Erythroblast (primary cell): Measurements from ENCODE around the gene USP17L10.
"Not testable (repeated sequence)": the region's sequence is repeated elsewhere in the genome, so short reads cannot be mapped to it uniquely, and the experiment has no call there.

Experiments used
- DNase-seq, 2 experiments: peaks; one replicate each; lab custom pipeline; 2025; lab: John Stamatoyannopoulos, UW

Gene USP17L10

DNA sequence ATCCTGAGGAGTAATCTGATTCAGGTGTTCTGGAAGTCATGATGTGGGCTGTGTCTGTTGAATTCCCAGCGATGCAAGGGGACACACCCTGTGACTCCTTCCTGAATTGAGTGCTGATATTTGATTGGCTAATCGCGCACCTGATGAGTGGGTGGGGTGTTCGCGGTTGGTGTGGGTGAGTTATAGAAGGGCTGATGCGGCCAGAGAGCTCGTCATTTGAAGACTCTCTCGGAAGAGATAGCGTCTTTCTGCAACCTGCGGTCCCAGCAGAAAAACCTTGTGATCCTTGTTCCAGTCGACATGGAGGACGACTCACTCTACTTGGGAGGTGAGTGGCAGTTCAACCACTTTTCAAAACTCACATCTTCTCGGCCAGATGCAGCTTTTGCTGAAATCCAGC is at the start of gene USP17L10:
TSS of gene USP17L10 (plus strand) at position 301 of the 400 bp plus-strand sequence. CDS start at position 301, 0 bp downstream.
- not testable (repeated sequence) for DNase-seq

GRCh38 chr4:9165990-9166389 is 44.5 kb upstream of the USP17L10 start:
- not testable (repeated sequence) for DNase-seq

- DNase-seq, result not testable (repeated sequence)
Observed at GRCh38 chr4:9169791-9170459, 40.5 kb upstream of the USP17L10 start, which contains the start of gene FAM90A26. Gene FAM90A26, plus strand, starts transcription at chr4:9170409. Its CDS starts 2,764 bp downstream, at chr4:9173173.

GRCh38 chr4:9214701-9215100 is 4.2 kb downstream of the USP17L10 start:
- DNase-seq, result not testable (repeated sequence)

- DNase-seq, result not testable (repeated sequence)
Observed at GRCh38 chr4:9215105-9215504, 4.6 kb downstream of the USP17L10 start, which contains the start of gene USP17L11. Gene USP17L11, plus strand, starts transcription at chr4:9215405. Its CDS starts 0 bp downstream, at chr4:9215405.

GRCh38 chr4:9219852-9220251 is 9.4 kb downstream of the USP17L10 start, which contains the start of gene USP17L12:
Gene USP17L12, plus strand, starts transcription at chr4:9220152. Its CDS starts 0 bp downstream, at chr4:9220152.
- not testable (repeated sequence) for DNase-seq

DNA sequence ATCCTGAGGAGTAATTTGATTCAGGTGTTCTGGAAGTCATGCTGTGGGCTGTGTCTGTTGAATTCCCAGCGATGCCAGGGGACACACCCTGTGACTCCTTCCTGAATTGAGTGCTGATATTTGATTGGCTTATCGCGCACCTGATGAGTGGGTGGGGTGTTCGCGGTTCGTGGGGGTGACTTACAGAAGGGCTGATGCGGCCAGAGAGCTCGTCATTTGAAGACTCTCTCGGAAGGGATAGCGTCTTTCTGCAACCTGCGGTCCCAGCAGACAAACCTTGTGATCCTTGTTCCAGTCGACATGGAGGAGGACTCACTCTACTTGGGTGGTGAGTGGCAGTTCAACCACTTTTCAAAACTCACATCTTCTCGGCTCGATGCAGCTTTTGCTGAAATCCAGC is 14.1 kb downstream of the USP17L10 start, which contains the start of gene USP17L13:
TSS of gene USP17L13 (plus strand) at position 301 of the 400 bp plus-strand sequence. CDS start at position 301, 0 bp downstream.
- DNase-seq, result not testable (repeated sequence)

GRCh38 chr4:9230249-9230648 is 19.8 kb downstream of the USP17L10 start:
- not testable (repeated sequence) for DNase-seq

DNA sequence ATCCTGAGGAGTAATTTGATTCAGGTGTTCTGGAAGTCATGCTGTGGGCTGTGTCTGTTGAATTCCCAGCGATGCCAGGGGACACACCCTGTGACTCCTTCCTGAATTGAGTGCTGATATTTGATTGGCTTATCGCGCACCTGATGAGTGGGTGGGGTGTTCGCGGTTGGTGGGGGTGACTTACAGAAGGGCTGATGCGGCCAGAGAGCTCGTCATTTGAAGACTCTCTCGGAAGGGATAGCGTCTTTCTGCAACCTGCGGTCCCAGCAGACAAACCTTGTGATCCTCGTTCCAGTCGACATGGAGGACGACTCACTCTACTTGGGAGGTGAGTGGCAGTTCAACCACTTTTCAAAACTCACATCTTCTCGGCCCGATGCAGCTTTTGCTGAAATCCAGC is 23.6 kb downstream of the USP17L10 start, which contains the start of gene USP17L15:
TSS of gene USP17L15 (plus strand) at position 301 of the 400 bp plus-strand sequence. CDS start at position 301, 0 bp downstream.
- DNase-seq, result not testable (repeated sequence)

DNA sequence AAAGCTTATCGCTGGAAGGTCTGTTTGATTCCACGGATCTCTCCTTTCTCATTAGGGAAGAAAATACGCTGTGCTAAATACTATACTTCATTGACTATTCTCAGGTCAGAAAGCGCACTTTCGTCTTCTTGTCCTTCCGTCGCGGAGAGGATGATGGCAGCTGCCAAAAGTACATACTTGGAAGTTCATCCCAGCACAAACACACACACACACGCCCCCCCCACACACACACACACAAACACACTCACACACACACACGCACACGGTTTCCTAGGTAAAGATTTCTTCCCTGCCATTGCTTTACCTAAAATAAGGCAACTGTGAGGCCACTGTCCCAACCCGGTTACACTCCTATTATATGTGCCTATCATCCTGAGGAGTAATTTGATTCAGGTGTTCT is 28.0 kb downstream of the USP17L10 start:
- not testable (repeated sequence) for DNase-seq

DNA sequence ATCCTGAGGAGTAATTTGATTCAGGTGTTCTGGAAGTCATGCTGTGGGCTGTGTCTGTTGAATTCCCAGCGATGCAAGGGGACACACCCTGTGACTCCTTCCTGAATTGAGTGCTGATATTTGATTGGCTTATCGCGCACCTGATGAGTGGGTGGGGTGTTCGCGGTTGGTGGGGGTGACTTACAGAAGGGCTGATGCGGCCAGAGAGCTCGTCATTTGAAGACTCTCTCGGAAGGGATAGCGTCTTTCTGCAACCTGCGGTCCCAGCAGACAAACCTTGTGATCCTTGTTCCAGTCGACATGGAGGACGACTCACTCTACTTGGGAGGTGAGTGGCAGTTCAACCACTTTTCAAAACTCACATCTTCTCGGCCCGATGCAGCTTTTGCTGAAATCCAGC is 33.1 kb downstream of the USP17L10 start, which contains the start of gene USP17L17:
TSS of gene USP17L17 (plus strand) at position 301 of the 400 bp plus-strand sequence. CDS start at position 301, 0 bp downstream.
- DNase-seq, result not testable (repeated sequence)

- DNase-seq, result not testable (repeated sequence)
Observed at GRCh38 chr4:9247953-9248680, 37.7 kb downstream of the USP17L10 start, which contains the start of gene USP17L18. Gene USP17L18, plus strand, starts transcription at chr4:9248630. Its CDS starts 0 bp downstream, at chr4:9248630.

- not testable (repeated sequence) for DNase-seq
Observed at GRCh38 chr4:9253078-9253477, 42.6 kb downstream of the USP17L10 start, which contains the start of gene USP17L19. Gene USP17L19, plus strand, starts transcription at chr4:9253378. Its CDS starts 0 bp downstream, at chr4:9253378.

DNA sequence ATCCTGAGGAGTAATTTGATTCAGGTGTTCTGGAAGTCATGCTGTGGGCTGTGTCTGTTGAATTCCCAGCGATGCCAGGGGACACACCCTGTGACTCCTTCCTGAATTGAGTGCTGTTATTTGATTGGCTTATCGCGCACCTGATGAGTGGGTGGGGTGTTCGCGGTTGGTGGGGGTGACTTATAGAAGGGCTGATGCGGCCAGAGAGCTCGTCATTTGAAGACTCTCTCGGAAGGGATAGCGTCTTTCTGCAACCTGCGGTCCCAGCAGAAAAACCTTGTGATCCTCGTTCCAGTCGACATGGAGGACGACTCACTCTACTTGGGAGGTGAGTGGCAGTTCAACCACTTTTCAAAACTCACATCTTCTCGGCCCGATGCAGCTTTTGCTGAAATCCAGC is 47.4 kb downstream of the USP17L10 start, which contains the start of gene USP17L20:
TSS of gene USP17L20 (plus strand) at position 301 of the 400 bp plus-strand sequence. CDS start at position 301, 0 bp downstream.
- not testable (repeated sequence) for DNase-seq
